ENCODE results near the gene ZDHHC13.

- TF ChIP-seq TCF7L2 (IDR thresholded peaks at IDR 0.05; ENCODE audit: borderline replicate concordance, extremely low read depth, insufficient read depth, insufficient read length) = no peak
- no peak for TF ChIP-seq CEBPB (IDR thresholded peaks at IDR 0.05; ENCODE audit: low read depth)
- TF ChIP-seq CTCF (IDR thresholded peaks at IDR 0.05 in 2 of 3, conservative IDR thresholded peaks at IDR 0.05 in 1 of 3; ENCODE audit: borderline replicate concordance in 1 of 3, insufficient read depth in 1 of 3, low read depth in 2 of 3, low read length in 2 of 3) = no peak
Measured at GRCh38 chr11:19204836-19205235, 87.9 kb downstream of the ZDHHC13 start.

Measured in HCT116 (cell line).